IPS DF 6.9 (cell line): ENCODE measurements around the gene AKR1B1.

ENCODE experiments used
- DNase-seq: peaks from one replicate; pipeline ENCODE4 v3.0.0-alpha.2; 2013; ENCODE audit warnings: low read depth, low spot score
- H3K27ac ChIP-seq: one replicate; pipeline ENCODE4 v1.5.1; 2013; ENCODE audit warnings: low read length, control low read depth
- H3K27me3 ChIP-seq: 2 replicates; pipeline ENCODE4 v1.6.1; 2013; ENCODE audit warnings: mild to moderate bottlenecking, low read length; ENCODE audit not compliant: control insufficient read depth, insufficient read depth
- H3K36me3 ChIP-seq: 2 replicates; pipeline ENCODE4 v1.6.1; 2013; ENCODE audit warnings: low read length; ENCODE audit not compliant: control insufficient read depth, insufficient read depth
- H3K4me1 ChIP-seq: 2 replicates; pipeline ENCODE4 v1.6.1; 2013; ENCODE audit warnings: low read length; ENCODE audit not compliant: control insufficient read depth, insufficient read depth
- H3K4me3 ChIP-seq: 2 replicates; pipeline ENCODE4 v1.5.1; 2013; ENCODE audit warnings: mild to moderate bottlenecking, low read length
- H3K9me3 ChIP-seq: 2 replicates; pipeline ENCODE4 v1.6.1; 2013; ENCODE audit warnings: low read length, inconsistent platforms; ENCODE audit not compliant: control insufficient read depth, insufficient read depth
- WGBS: extraction: QIAGEN DNeasy Blood & Tissue Kit; methylation state at CpG from one replicate; pipeline ENCODE4 v1.1.7; 2013; ENCODE audit warnings: mixed read lengths, missing lambda C conversion rate; ENCODE audit not compliant: insufficient read length, insufficient coverage; 5-methylcytosine and 5-hydroxymethylcytosine counted together

AKR1B1 gene

GRCh38 chr7:134396031-134396430, 62.9 kb downstream of the AKR1B1 start:
- Histone ChIP-seq H3K4me3 (no peak overlapping the region), H3K4me1 (no peaks in the 10 kb centered on the region), H3K9me3 (no peaks in the 10 kb centered on the region), H3K36me3 (no peaks in the 10 kb centered on the region), H3K27me3 (no peaks in the 10 kb centered on the region), H3K27ac (no peak overlapping the region)
- no peak for DNase-seq
- no CpG with 5 or more reads among the region's 5 CpGs for WGBS

GRCh38 chr7:134395604-134396003, 63.3 kb downstream of the AKR1B1 start:
- no peaks in the 10 kb centered on the region for H3K9me3 ChIP-seq
- no peak for DNase-seq
- WGBS = no CpG with 5 or more reads among the region's 4 CpGs
- H3K4me3 ChIP-seq = no peak overlapping the region
- H3K27me3 ChIP-seq = no peaks in the 10 kb centered on the region
- no peaks in the 10 kb centered on the region for H3K4me1 ChIP-seq
- no peaks in the 10 kb centered on the region for H3K36me3 ChIP-seq
- no peak overlapping the region for H3K27ac ChIP-seq

DNA sequence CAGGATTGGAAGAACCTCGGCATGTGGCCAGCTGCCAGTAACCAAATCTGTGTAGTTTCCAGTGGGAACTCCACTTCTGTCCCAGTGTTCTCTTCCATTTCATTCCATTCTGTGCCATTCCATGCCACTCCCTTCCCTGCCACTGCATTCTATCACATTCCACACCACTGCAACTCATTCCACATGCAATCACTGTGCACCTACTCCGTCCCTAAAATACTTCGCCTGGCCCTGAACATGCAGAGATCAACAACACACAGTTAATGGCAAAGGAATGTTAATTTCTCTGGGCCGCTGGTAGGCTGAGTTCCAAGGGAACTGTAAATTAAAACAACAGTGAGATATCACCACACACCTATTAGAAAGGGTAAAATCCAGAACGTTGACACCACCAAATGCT, 64.8 kb downstream of the AKR1B1 start:
- H3K4me3 ChIP-seq = no peak overlapping the region
- no peak overlapping the region for H3K27ac ChIP-seq
- no peaks in the 10 kb centered on the region for H3K9me3 ChIP-seq
- no peak for DNase-seq
- WGBS = no CpG with 5 or more reads among the region's 5 CpGs
- H3K27me3 ChIP-seq = no peaks in the 10 kb centered on the region
- H3K36me3 ChIP-seq = no peaks in the 10 kb centered on the region
- H3K4me1 ChIP-seq = no peaks in the 10 kb centered on the region
